Natural killer cell (primary cell): ENCODE results near the gene MGLL. TPM values are rescaled to one million over a fixed set of nuclear protein-coding genes. Genes with fewer than 3 reads are reported as not detected.

Experiments
- ATAC-seq, 3 donors: fragments of 150-1000 bp in 2 of 3; fragments of 200-7000 bp in 1 of 3; cut with Tn5 transposase; 1 replicate in 1 of 3; 2 replicates in 2 of 3; pipeline ENCODE4 v1.10.0; 2021; ENCODE audit warnings: mild to moderate bottlenecking in 2 of 3, moderate library complexity in 2 of 3
- DNase-seq, 2 donors: peaks; one replicate each; pipeline versions ENCODE4 v3.0.0 to v3.0.0-alpha.2; 2013 to 2021; ENCODE audit warnings: mixed read lengths in 1 of 2
- H3K27ac ChIP-seq: one replicate; pipeline ENCODE4 v1.5.1; 2013; ENCODE audit warnings: mild to moderate bottlenecking, low read length
- H3K27me3 ChIP-seq: one replicate; pipeline ENCODE4 v1.6.1; 2013; ENCODE audit warnings: low read length; ENCODE audit not compliant: control insufficient read depth, insufficient read depth
- H3K36me3 ChIP-seq: one replicate; pipeline ENCODE4 v1.6.1; 2013; ENCODE audit warnings: low read length; ENCODE audit not compliant: control insufficient read depth, insufficient read depth
- H3K4me1 ChIP-seq: one replicate; pipeline ENCODE4 v1.6.1; 2013; ENCODE audit warnings: low read length; ENCODE audit not compliant: control insufficient read depth, insufficient read depth
- H3K4me3 ChIP-seq: one replicate; pipeline ENCODE4 v1.5.1; 2013; ENCODE audit warnings: low read length
- H3K9me3 ChIP-seq: one replicate; pipeline ENCODE4 v1.6.1; 2013; ENCODE audit warnings: low read length; ENCODE audit not compliant: control insufficient read depth, insufficient read depth
- H3K27ac Mint-ChIP-seq, 2 donors: one replicate each; pipeline ENCODE4 v1.8.0; 2022; ENCODE audit warnings: mild to moderate bottlenecking in 2 of 2, mixed read lengths in 2 of 2, moderate library complexity in 1 of 2
- H3K27me3 Mint-ChIP-seq, 2 donors: one replicate each; pipeline ENCODE4 v1.8.0; 2022; ENCODE audit warnings: low read depth in 2 of 2, mixed read lengths in 2 of 2
- H3K36me3 Mint-ChIP-seq: one replicate; pipeline ENCODE4 v1.8.0; 2022; ENCODE audit warnings: mixed read lengths
- H3K4me1 Mint-ChIP-seq, 2 donors: one replicate each; pipeline ENCODE4 v1.8.0; 2022; ENCODE audit warnings: mixed read lengths in 2 of 2
- H3K4me3 Mint-ChIP-seq: one replicate; pipeline ENCODE4 v1.8.0; 2022; ENCODE audit warnings: mild to moderate bottlenecking, moderate library complexity, mixed read lengths
- H3K9me3 Mint-ChIP-seq, 2 donors: one replicate each; pipeline ENCODE4 v1.8.0; 2022; ENCODE audit warnings: mixed read lengths in 2 of 2
- WGBS: methylation state at CpG from one replicate; pipeline ENCODE4 v1.1.7; 2013; ENCODE audit warnings: missing lambda C conversion rate; ENCODE audit not compliant: insufficient coverage; 5-methylcytosine and 5-hydroxymethylcytosine counted together
- intact Hi-C: fragments of 100-400 bp; cut with micrococcal nuclease; formaldehyde crosslinking; loops from one replicate; pipeline ENCODE4 v1.14.2; 2022
- total RNA-seq, 4 donors: library from RNA; stranded (reverse); fragments of 120-200 nt in 1 of 4; gene quantifications; one replicate each; pipeline versions ENCODE4 v1.2.3 to v1.2.4, GENCODE V29; 2013 to 2022
- TF ChIP-seq, protein P1 (sequence below): fragments of 200-600 bp; IDR thresholded peaks from one replicate; pipeline ENCODE4 v1.8.0; 2022; ENCODE audit warnings: antibody characterized with exemption

The MGLL gene
- total RNA-seq, 3 donors from 2014 or later (not counting 1 experiment from before 2014, with no cell fraction given) = 2.7 to 4.6 (median 3.0) TPM

DNA sequence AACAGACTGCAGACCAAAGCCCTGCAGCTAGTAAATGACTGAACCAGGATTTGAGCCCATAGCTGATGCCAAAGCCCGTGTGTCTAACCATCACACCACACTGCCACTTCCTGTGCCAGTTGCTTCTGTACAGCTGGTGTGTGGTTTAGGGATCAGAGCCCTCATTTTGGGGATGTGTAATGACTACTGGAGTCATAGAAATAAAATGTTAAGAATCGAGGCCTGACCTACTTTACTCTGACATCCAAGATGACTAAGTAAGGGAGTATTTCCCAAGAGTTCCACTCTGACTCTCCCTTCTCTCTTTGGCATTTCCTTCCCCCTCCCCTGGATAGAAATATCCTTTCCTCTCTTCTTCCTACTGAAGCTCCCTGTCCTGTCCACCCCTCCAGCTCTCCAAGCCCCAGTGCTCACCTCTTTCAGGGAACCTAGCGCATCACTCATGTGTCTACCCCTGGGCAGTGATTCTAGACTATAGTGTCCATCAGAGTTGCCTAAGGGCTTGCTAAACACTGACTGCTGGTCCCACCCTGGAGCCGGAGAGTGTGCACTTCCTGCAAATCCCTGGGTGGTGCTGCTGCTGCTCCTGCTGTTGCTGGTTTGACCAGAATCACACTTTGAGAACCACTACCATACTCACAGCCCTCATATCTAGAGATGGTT is 53.8 kb downstream of the MGLL start:
- 67% methylated on average over 3 of the region's 4 CpGs for WGBS
- no peaks in the 10 kb centered on the region for H3K9me3 Mint-ChIP-seq
- Histone ChIP-seq H3K27ac (no peak overlapping the region), H3K36me3 (no peaks in the 10 kb centered on the region), H3K4me3 (no peak overlapping the region), H3K9me3 (no peaks in the 10 kb centered on the region), H3K27me3 (no peaks in the 10 kb centered on the region), H3K4me1 (peaks cover 2% of the 10 kb centered on the region)
- DNase-seq (no peak), ATAC-seq (no peak)
- TF ChIP-seq, protein P1, sequence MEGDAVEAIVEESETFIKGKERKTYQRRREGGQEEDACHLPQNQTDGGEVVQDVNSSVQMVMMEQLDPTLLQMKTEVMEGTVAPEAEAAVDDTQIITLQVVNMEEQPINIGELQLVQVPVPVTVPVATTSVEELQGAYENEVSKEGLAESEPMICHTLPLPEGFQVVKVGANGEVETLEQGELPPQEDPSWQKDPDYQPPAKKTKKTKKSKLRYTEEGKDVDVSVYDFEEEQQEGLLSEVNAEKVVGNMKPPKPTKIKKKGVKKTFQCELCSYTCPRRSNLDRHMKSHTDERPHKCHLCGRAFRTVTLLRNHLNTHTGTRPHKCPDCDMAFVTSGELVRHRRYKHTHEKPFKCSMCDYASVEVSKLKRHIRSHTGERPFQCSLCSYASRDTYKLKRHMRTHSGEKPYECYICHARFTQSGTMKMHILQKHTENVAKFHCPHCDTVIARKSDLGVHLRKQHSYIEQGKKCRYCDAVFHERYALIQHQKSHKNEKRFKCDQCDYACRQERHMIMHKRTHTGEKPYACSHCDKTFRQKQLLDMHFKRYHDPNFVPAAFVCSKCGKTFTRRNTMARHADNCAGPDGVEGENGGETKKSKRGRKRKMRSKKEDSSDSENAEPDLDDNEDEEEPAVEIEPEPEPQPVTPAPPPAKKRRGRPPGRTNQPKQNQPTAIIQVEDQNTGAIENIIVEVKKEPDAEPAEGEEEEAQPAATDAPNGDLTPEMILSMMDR = no peak
- H3K4me3 Mint-ChIP-seq = no peak overlapping the region
- no peaks in the 10 kb centered on the region for H3K36me3 Mint-ChIP-seq
- intact Hi-C loops = no loop called here
- H3K27me3 Mint-ChIP-seq = peaks cover 0 to 2% of the 10 kb centered on the region in 2 donors
- H3K27ac Mint-ChIP-seq = no peak overlapping the region
- peaks cover 0 to 6% of the 10 kb centered on the region in 2 donors for H3K4me1 Mint-ChIP-seq

DNA sequence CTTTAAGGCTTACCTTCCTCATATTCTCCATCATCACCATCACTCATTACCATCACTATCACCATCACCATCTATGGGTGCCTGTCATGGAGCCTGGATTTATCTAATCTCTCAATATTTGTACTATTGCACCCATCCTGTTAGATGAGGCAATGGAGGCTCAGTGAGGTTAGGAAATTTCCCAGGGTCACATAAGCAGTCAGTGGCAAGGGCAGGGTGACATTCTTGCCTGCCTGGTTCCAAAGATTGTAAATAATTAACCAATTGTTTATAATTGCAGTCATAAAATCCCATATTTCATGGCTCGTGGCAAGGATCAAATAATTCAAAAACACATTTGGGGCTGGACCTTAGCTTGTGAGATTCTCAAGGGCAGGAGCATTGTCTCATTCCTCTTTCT is 55.2 kb downstream of the MGLL start:
- Histone ChIP-seq H3K27me3 (no peaks in the 10 kb centered on the region), H3K9me3 (no peaks in the 10 kb centered on the region), H3K27ac (no peak overlapping the region), H3K4me1 (peaks cover 16% of the 10 kb centered on the region), H3K4me3 (no peak overlapping the region), H3K36me3 (no peaks in the 10 kb centered on the region)
- DNase-seq (no peak), ATAC-seq (no peak)
- TF ChIP-seq, protein P1 = no peak
- intact Hi-C loops = no loop called here
- no peak overlapping the region for H3K27ac Mint-ChIP-seq
- peaks cover 8 to 16% of the 10 kb centered on the region in 2 donors for H3K4me1 Mint-ChIP-seq
- 100% methylated on average over 1 of the region's 1 CpG for WGBS
- peaks cover 0 to 2% of the 10 kb centered on the region in 2 donors for H3K27me3 Mint-ChIP-seq
- no peaks in the 10 kb centered on the region for H3K36me3 Mint-ChIP-seq
- no peak overlapping the region for H3K4me3 Mint-ChIP-seq
- H3K9me3 Mint-ChIP-seq = no peaks in the 10 kb centered on the region

DNA sequence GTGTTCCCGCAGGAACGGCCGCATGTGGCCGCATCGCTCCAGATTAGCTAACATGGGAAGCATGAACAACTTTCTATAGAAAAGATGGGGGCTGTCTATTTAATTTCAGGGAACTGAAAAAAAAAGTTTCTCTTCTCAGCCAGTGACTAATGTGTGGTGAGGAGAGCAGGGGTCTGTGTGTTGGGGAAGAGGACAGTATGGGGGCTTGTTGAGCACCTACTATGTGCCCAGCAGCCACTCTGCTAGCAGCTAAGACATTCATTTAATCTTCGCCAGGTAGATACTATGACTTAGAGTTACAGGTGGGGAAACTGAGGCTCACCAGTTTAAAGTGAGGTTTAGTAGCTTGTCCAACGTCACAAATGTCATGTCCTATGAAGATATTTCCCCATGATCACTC is 56.6 kb downstream of the MGLL start:
- 87% methylated on average over 7 of the region's 7 CpGs for WGBS

More for the DNA sequence above, 56.6 kb downstream of the MGLL start:
- peaks cover 29% of the 10 kb centered on the region for H3K4me1 ChIP-seq
- no peaks in the 10 kb centered on the region for H3K36me3 ChIP-seq
- H3K9me3 Mint-ChIP-seq = no peaks in the 10 kb centered on the region
- intact Hi-C loops = no loop called here
- TF ChIP-seq, protein P1 = no peak
- DNase-seq (no peak), ATAC-seq (no peak)
- H3K9me3 ChIP-seq = no peaks in the 10 kb centered on the region
- H3K27ac Mint-ChIP-seq = no peak overlapping the region
- H3K27ac ChIP-seq = no peak overlapping the region
- H3K36me3 Mint-ChIP-seq = no peaks in the 10 kb centered on the region
- H3K27me3 Mint-ChIP-seq = peaks cover 0 to 2% of the 10 kb centered on the region in 2 donors
- H3K27me3 ChIP-seq = no peaks in the 10 kb centered on the region
- no peak overlapping the region for H3K4me3 Mint-ChIP-seq
- no peak overlapping the region for H3K4me3 ChIP-seq
- H3K4me1 Mint-ChIP-seq = peaks cover 18 to 24% of the 10 kb centered on the region in 2 donors
